SKM-1 treated with dmso at 0.1 percent for 144 hours (cell line): ENCODE results near the gene CDK3.
"Not testable (repeated sequence)": the region's sequence is repeated elsewhere in the genome, so short reads cannot be mapped to it uniquely, and the experiment has no call there.

Source experiments
- DNase-seq: peaks from one replicate; lab custom pipeline; 2025; ENCODE audit not compliant: unreplicated experiment; lab: John Stamatoyannopoulos, UW

Gene CDK3

DNA sequence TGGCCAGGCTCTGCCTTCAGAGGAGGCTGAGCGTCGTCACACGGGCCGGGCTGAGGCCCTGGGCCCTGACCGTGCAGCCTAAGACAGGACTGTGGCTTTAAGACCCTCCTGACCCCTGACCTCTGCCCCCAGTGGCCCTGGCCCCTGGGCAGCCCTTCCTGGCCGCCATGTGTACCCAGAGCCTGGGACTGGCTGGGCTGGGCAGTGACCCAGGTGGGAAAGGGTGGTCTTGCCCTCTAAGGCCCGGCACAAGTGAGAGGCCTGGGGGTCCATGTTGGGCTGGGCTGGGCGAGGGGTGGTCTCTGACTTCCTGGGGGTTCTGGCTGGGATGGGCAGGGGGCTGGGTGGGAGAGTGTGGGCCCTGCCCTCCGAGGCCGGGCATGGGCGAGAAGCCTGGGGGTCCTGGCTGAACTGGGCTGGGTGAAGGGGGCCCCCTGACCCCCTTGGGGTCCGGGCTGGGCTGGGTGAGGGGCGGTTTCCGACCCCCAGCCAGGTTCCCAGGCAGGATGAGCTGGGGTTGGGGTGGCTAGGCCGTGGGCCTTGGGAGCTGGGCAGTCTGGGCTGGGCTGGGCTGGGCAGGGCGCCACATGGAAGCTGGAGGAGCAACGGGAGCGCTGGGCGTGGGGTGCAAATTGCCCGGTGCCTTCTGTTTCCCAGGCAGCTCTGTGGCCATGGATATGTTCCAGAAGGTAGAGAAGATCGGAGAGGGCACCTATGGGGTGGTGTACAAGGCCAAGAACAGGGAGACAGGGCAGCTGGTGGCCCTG is at the start of gene CDK3:
CDK3 (plus strand) TSS at position 101 of the 767 bp plus-strand sequence; CDS start at position 672, 571 bp downstream.
- no peak for DNase-seq

GRCh38 chr17:75950855-75951554 is 49.6 kb upstream of the CDK3 start:
- no peak for DNase-seq

GRCh38 chr17:75959051-75959838 is 41.4 kb upstream of the CDK3 start:
- no peak for DNase-seq

GRCh38 chr17:75959839-75960511 is 40.7 kb upstream of the CDK3 start:
- no peak for DNase-seq

- no peak for DNase-seq
These were observed 35.2 kb upstream of the CDK3 start for GRCh38 chr17:75965468-75965867.

DNA sequence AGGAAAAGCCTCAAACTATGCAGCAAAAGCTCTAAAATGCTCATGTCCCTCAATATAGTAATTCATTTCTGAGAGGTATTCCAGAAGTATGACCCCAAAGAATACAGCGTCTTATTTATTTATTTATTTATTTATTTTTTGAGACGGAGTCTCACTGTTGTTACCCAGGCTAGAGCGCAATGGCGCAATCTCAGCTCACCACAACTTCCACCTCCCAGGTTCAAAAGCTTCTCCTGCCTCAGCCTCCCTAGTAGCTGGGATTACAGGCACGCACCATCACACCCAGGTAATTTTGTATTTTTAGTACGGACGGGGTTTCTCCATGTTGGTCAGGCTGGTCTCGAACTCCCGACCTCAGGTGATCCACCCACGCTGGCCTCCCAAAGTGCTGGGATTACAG is 31.6 kb upstream of the CDK3 start:
- not testable (repeated sequence) for DNase-seq

DNA sequence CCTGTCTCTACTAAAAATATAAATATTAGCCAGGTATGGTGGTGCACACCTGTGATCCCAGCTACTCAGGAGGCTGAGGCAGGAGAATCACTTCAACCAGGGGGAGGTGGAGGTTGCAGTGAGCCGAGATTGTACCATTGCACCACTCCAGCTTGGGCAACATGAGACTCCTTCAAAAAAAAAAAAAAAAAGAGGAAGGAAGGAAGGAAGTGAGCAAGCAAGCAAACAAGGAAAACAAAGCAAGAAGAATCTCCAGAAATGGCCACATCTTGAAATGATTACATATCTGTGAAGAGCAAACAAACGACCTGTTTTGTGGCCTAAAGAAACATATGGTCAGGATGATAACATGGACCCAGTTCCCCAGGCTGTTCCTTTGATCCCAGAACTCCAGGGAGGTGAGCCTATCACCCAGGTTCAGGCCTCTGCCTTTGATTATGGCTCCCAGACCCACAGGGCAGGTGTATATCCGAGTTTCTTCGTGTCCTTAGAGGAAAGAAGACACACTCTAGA is 30.6 kb upstream of the CDK3 start:
- peak; percentile 33 for DNase-seq

- no peak for DNase-seq
These were observed 30.0 kb upstream of the CDK3 start for GRCh38 chr17:75970626-75971025.

DNA sequence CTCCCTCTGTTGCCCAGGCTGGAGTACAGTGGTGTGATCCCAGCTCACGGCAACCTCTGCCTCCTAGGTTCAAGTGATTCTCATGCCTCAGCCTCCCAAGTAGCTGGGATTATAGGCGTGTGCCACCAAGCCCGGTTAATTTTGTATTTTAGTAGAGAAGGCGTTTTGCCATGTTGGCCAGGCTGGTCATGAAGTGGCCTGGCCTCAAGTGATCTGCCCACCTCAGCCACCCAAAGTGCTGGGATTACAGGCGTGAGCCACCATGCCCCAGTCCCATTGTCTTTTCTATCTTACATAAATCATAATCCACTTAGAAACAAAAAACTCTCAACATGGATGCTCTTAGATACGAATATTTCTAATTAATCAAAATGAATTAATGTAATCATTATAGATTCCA is 25.5 kb upstream of the CDK3 start:
- not testable (repeated sequence) for DNase-seq

- no peak for DNase-seq
These were observed 24.9 kb upstream of the CDK3 start for GRCh38 chr17:75975757-75976174.

DNA sequence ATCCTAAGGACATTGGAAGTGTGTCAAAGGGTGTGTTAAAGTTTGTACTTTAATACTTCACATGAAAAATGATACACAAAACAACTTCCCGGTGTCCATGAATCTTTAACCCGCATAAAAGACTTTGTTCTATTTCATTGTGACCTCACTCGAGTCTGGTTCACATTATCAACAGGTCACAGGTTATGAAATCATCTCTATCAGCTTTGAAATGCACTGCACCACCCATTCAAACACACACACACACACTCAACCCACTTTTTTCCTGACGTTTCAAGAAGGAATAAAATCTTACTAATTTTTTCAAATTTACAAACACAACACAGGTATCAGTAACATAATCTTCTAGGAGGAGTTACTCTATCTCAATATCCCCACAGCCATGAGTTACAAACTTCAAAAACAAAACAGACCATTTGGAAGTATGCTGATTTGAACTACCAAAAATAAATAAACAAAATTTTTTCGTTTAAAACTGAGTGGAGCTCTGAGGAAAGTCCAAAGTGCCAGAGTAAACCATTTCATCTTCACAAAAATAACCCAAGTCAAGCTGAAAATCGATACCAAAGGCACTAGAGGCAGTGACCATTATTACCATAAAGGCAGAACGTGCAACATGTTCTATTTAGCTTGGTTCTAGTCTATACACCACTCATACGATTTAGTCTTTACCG is 24.3 kb upstream of the CDK3 start:
- no peak for DNase-seq

- DNase-seq: peak; percentile 95
These were observed 21.5 kb upstream of the CDK3 start, which contains the start of the genes ACOX1 and TEN1 for GRCh38 chr17:75978938-75979704. Gene ACOX1 (minus strand): TSS chr17:75979166. CDS start chr17:75979073, 93 bp downstream. Gene TEN1 (plus strand): TSS chr17:75979240. CDS start chr17:75986193, 6,953 bp downstream.

GRCh38 chr17:75979705-75980187 is 20.9 kb upstream of the CDK3 start:
- no peak for DNase-seq

- DNase-seq: no peak
These were observed 20.3 kb upstream of the CDK3 start for GRCh38 chr17:75980188-75981018.

GRCh38 chr17:75981019-75981615 is 19.5 kb upstream of the CDK3 start:
- DNase-seq: no peak

- DNase-seq: no peak
These were observed 17.0 kb upstream of the CDK3 start for GRCh38 chr17:75983501-75984181.

- no peak for DNase-seq
These were observed 14.7 kb upstream of the CDK3 start for GRCh38 chr17:75985986-75986385.
